ENCODE data around the gene SLC36A1. TPM values are rescaled to one million over a fixed set of nuclear protein-coding genes. Genes with fewer than 3 reads are reported as not detected.

The SLC36A1 gene
- total and polyA plus RNA-seq, 11 donors: 1.2 to 18.8 (median 2.8) TPM

- DNase-seq (no peak), ATAC-seq (no peak)
- 56 to 64% (median 59%) methylated on average over 4 of the region's 4 CpGs for WGBS, 4 donors
- Histone ChIP-seq H3K9me3 (no peaks in the 10 kb centered on the region), H3K4me1 (peaks cover 0 to 3% (median 0%) of the 10 kb centered on the region in 12 donors), H3K36me3 (peaks cover 0 to 82% (median 35%) of the 10 kb centered on the region in 9 donors), H3K27me3 (no peaks in the 10 kb centered on the region), H3K27ac (no peak overlapping the region), H3K4me3 (no peak overlapping the region)
- TF ChIP-seq POLR2A (IDR thresholded peaks at IDR 0.05) (no peak), CTCF (IDR thresholded peaks at IDR 0.05) (no peak)
- intact Hi-C loops (cut with DNase I): no loop called here
These were observed 16.7 kb downstream of the SLC36A1 start for GRCh38 chr5:151464101-151464500.

GRCh38 chr5:151465476-151465875 lies 18.1 kb downstream of the SLC36A1 start:
- Histone ChIP-seq H3K9me3 (no peaks in the 10 kb centered on the region), H3K36me3 (peaks cover 0 to 77% (median 35%) of the 10 kb centered on the region in 9 donors), H3K4me3 (no peak overlapping the region), H3K4me1 (no peaks in the 10 kb centered on the region), H3K27me3 (no peaks in the 10 kb centered on the region), H3K27ac (no peak overlapping the region)
- WGBS, 4 donors: 83 to 88% (median 85%) methylated on average over 4 of the region's 4 CpGs
- ATAC-seq (no peak), DNase-seq (no peak)
- intact Hi-C loops (cut with DNase I): no loop called here
- TF ChIP-seq POLR2A (IDR thresholded peaks at IDR 0.05): no peak
- TF ChIP-seq CTCF (IDR thresholded peaks at IDR 0.05): no peak

DNA sequence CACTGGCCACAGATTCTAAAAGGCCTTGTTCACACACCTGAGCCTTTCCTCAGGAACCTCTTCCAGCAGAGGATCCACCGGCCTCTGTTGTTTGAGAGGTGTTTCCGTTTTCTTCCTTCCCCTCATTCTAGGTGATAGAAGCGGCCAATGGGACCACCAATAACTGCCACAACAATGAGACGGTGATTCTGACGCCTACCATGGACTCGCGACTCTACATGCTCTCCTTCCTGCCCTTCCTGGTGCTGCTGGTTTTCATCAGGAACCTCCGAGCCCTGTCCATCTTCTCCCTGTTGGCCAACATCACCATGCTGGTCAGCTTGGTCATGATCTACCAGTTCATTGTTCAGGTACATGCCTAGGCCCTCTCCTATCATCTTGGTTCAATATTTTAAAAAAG lies 20.2 kb downstream of the SLC36A1 start:
- peaks cover 0 to 87% (median 39%) of the 10 kb centered on the region in 9 donors for H3K36me3 ChIP-seq
- WGBS, 4 donors: 96 to 100% (median 97%) methylated on average over 8 of the region's 8 CpGs

GRCh38 chr5:151469386-151469785 lies 22.0 kb downstream of the SLC36A1 start:
- H3K4me3 ChIP-seq: no peak overlapping the region
- no peak overlapping the region for H3K27ac ChIP-seq
- H3K27me3 ChIP-seq: no peaks in the 10 kb centered on the region
- no peaks in the 10 kb centered on the region for H3K9me3 ChIP-seq
- DNase-seq (no peak), ATAC-seq (no peak)
- H3K36me3 ChIP-seq: peaks cover 0 to 91% (median 30%) of the 10 kb centered on the region in 9 donors
- H3K4me1 ChIP-seq: no peaks in the 10 kb centered on the region
- TF ChIP-seq POLR2A (IDR thresholded peaks at IDR 0.05): no peak
- no peak for TF ChIP-seq CTCF (IDR thresholded peaks at IDR 0.05)
- intact Hi-C loops (cut with DNase I): no loop called here

More for the DNA sequence above, 20.2 kb downstream of the SLC36A1 start:
- no peaks in the 10 kb centered on the region for H3K27me3 ChIP-seq
- TF ChIP-seq POLR2A (IDR thresholded peaks at IDR 0.05): no peak
- no peak for TF ChIP-seq CTCF (IDR thresholded peaks at IDR 0.05)
- H3K9me3 ChIP-seq: no peaks in the 10 kb centered on the region
- intact Hi-C loops (cut with DNase I): no loop called here
- no peak overlapping the region for H3K4me3 ChIP-seq
- ATAC-seq (no peak), DNase-seq (no peak)
- H3K27ac ChIP-seq: no peak overlapping the region
- no peaks in the 10 kb centered on the region for H3K4me1 ChIP-seq

Measured in heart left ventricle (tissue), 16 donors.